ENCODE measurements around the gene STEEP1.
"Not testable (repeated sequence)": the region's sequence is repeated elsewhere in the genome, so short reads cannot be mapped to it uniquely, and the experiment has no call there.

The STEEP1 gene

GRCh38 chrX:119529345-119530276 lies 35.6 kb downstream of the STEEP1 start:
- no peak for DNase-seq

- no peak for DNase-seq
Observed at GRCh38 chrX:119523664-119524184, 41.5 kb downstream of the STEEP1 start.

- DNase-seq: no peak
Observed at GRCh38 chrX:119521246-119521645, 44.0 kb downstream of the STEEP1 start.

- no peak for DNase-seq
Observed at GRCh38 chrX:119518371-119518770, 46.8 kb downstream of the STEEP1 start.

DNA sequence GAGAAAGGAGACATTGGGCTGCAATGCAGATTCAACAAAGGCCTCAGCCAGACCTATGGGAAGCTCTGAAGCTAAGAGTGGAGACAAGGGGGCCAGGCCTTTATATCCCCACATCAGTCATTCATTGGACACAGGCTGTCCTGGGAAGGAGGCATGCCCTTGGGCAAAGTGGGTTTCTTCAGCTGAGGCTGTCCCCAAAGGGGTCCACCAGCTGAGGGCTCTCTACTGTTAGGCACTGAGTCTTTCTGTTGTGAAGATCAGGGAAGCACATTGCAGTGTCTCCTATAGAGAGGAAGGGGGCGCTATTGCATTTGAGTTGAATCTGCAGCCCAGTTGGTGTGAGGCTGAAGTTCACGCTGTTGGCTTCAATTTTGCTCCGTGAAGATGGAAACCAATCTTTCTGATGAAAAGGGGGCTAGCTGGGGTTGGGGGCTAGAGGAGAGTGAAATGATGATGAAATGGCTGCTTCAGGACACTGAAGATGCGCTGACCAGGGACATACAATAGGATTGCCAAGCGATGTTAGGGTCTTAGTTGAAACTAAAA lies 49.0 kb downstream of the STEEP1 start:
- DNase-seq: peak; percentile 49

- DNase-seq: peak; percentile 66
Observed at GRCh38 chrX:119512146-119512800, 52.9 kb downstream of the STEEP1 start.

DNA sequence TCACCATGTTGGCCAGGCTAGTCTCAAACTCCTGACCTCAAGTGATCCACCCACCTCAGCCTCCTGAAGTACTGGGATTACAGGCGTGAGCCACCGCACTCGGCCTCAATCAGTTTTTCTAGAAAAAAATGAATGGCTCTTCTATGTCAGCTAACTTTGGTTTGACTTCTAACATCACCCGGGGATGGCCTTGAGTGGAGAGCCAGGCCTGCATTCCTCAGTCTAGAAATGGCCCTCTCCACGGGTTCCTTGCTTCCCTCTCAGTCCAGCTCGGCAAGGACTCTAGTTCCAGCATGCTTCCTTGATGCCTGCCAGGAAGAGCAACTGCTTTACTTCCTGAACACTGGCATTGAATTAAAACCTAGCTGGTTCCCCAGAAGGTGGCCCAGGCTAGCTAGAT lies 58.0 kb downstream of the STEEP1 start:
- no peak for DNase-seq

- DNase-seq: no peak
Observed at GRCh38 chrX:119505945-119506344, 59.3 kb downstream of the STEEP1 start.

- not testable (repeated sequence) for DNase-seq
Observed at GRCh38 chrX:119505145-119505544, 60.1 kb downstream of the STEEP1 start.

- no peak for DNase-seq
Observed at GRCh38 chrX:119503484-119503861, 61.7 kb downstream of the STEEP1 start.

- DNase-seq: peak; percentile 18
Observed at GRCh38 chrX:119502727-119503483, 62.3 kb downstream of the STEEP1 start.

- no peak for DNase-seq
Observed at GRCh38 chrX:119501511-119502148, 63.6 kb downstream of the STEEP1 start.

- DNase-seq: no peak
Observed at GRCh38 chrX:119500061-119500800, 65.0 kb downstream of the STEEP1 start.

- DNase-seq: no peak
Observed at GRCh38 chrX:119497185-119497584, 68.0 kb downstream of the STEEP1 start.

- DNase-seq: no peak
Observed at GRCh38 chrX:119495734-119496726, 69.2 kb downstream of the STEEP1 start.

DNA sequence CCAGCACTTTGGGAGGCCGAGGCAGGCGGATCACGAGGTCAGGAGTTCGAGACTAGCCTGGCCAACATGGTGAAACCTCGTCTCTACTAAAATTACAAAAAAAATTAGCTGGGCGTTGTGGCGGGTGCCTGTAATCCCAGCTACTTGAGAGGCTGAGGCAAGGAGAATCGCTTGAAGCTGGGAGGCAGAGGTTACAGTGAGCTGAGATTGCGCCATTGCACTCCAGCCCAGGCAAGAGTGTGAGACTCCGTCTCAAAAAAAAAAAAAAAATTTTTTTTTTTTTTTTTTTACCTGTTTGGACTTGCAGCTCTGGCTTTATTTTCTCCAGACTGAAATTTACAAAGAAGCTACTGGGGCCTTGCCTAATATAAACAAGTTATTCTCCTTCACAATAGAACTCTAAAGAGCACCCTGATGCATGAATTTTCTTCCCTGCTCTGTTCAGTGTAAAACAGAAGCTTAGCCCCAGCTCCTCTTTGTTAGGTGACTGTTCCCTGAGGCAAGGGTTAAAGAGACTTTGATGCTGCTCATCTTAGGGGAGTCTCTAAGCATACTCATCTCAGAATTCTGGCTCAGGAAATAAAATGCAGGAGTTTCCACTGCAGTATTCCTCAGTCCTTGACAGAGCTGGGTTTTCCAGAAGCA lies 71.2 kb downstream of the STEEP1 start:
- not testable (repeated sequence) for DNase-seq

DNA sequence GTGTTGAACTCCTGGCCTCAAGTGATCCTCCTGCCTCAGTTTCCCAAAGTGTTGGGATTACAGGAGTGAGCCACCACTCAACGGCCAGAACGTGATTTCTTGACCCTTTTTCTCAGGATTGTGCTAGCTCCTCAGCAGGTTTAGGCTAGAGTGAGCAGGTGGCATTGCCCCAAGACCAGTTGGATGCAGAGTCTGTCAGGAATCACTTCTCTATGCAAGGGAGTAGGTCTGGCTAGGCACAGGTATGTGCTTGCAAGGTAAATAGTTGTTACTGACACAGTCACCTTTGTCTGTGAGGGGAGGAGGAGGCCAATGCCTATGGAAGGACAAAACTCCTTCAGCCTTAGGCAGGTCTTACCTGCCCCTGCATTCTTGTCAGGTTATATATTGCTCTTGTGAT lies 72.7 kb downstream of the STEEP1 start:
- DNase-seq: no peak

DNA sequence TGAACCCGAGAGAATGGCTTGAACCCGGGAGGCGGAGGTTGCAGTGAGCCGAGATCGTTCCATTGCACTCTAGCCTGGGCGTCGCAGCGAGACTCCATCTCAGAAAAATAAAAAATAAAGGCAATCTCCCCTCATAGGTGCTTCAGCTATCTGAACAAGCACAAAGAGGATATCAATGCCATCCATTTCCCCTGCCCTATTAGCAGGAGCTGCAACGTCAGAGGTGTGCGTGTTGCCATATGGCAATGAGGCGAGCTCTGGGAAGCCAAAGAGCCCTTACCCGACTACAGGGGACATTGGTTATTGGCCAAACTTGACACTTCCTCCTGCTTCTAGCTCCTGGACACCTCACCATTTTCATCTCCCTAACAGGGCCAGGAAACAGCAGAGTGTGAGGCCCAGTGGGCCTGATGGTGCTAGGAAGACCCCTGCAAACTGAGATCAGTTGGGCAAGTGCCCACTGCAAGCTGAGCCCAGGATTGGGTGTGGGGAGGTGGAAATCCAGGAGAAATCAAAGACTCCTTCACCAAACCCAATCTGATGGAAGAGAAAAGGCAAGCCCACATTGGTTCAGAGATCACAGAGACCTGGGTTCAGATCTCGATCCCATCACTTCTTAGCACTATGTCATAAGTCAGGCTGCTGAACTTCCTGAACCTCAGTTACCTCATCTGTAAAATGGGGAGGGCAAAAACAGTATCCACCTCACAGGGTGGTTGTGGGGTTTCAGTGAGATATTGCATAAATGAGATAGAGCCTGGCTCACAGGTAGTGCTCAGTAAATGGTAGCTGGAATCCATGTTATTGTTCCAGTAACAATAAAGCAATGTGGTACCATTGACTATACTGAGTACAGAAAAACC lies 75.8 kb downstream of the STEEP1 start:
- DNase-seq: no peak

GRCh38 chrX:119488749-119489148 lies 76.5 kb downstream of the STEEP1 start:
- DNase-seq: peak; percentile 41
